ENCODE measurements around the gene DYNC1H1. TPM values are rescaled to one million over a fixed set of nuclear protein-coding genes. Genes with fewer than 3 reads are reported as not detected.

DYNC1H1 gene
- total and polyA plus RNA-seq, 2 donors: 195 to 377 TPM

DNA sequence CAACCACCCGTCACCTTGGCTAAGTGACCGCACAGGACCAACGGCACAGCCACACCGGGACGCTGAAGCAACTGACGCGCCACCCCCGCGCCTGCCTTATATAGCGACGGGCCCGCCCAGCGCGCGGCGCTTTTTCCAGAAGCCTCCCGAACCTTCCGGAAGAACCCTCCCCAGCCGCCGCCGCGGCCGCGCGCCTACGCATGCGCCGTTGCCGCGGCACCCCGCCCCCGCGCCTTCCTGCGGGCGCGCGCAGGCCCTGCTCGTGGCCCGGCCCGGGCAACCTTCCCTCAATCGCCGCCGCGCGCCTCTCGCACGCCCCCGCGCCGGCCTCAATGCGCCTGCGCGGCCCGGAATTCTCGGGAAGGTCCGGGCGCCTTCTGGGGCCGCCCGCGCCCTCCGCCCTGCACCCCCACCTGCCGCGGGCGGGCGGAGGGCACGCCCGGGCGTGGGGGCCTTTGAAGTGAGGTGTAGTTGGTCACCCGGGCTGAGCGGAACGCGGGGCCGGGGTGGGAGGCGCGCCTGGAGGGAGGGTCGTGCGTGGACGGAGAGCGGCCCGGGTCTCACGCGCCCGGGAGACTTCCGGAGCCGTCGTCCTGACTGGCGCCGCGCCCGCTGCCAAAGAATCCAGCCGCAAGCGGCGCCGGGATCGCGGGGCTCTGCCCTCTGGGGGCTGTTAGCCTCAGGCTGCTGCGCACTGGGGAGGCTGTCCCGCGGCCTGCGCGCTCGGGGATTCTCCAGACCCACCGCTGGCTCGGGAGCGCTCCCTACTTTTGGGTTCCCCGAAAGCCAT, 122.8 kb downstream of the DYNC1H1 start, which contains the start of gene HSP90AA1:
HSP90AA1 (minus strand) TSS at position 73 of the 790 bp plus-strand sequence. CDS start 666 bp downstream, outside the sequence.
- Histone ChIP-seq H3K36me3 (ENCODE audit: insufficient read depth) (peaks cover 12% of the 10 kb centered on the region), H3K4me3 (ENCODE audit: low read depth, low read length) (peak within 1 kb of the TSS; percentile 98), H3K4me1 (ENCODE audit: insufficient read depth) (peaks cover 2% of the 10 kb centered on the region), H3K27ac (ENCODE audit: low read depth) (peak within 1 kb of the TSS; percentile 99)
- peak; percentile 77 for DNase-seq (ENCODE audit: extremely low spot score)
- WGBS: under 1% methylated on average over 106 of the region's 106 CpGs

DNA sequence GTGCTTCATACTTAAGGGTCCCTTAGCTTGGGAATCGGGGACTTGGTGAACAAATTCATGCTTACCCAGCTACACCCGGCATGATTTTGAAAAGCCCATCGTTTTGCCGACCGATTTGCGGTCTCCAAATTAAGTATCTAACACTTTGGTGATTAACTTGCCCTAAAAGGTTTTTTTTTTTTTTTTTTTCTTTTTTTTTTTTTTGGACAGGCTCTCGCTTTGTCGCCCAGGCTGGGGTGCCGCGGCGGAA, 123.3 kb downstream of the DYNC1H1 start:
- Histone ChIP-seq H3K4me3 (ENCODE audit: low read depth, low read length) (peak overlapping the region; percentile 98), H3K4me1 (ENCODE audit: insufficient read depth) (peaks cover 2% of the 10 kb centered on the region), H3K36me3 (ENCODE audit: insufficient read depth) (peaks cover 10% of the 10 kb centered on the region), H3K27ac (ENCODE audit: low read depth) (peak overlapping the region; percentile 98)
- 4% methylated on average over 11 of the region's 11 CpGs for WGBS
- no peak for DNase-seq (ENCODE audit: extremely low spot score)

DNA sequence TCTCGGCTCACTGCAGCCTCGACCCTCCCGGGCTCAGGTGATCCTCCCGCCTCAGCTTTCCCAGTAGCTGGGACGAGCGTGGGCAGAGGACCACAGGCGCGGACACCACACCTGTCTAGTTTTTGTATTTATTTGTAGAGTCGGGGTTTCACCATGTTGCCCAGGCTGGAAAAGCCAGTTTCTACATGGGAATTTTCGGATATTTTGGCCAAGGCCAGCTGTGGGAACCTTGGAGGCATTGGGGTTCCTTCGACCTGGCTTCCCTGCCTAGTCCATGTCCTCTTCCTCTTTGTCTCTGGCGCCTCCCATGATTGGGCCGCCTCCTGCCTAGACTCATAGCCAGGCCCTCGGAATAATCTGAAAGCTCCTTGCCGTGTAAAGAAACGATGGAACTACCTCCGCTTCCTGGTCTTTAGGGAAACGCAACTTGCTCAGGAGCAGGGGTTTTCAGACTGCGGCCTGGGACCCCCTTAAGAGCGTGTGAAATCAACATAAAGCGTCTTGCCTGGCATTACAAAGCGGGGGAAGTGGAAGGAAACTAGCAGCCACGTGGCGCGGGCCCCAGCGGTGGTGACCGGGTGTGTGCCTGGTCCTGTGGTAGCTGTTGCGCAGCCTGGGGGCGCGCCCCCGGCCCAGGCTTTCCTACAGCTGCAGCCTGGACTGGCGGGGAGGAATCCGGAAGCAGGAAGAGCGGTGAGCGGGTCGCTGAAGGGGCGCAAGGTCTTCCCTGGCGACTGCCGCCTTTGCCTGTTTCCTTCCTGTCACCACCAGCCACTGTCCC, 123.8 kb downstream of the DYNC1H1 start:
- 40% methylated on average over 39 of the region's 39 CpGs for WGBS
- Histone ChIP-seq H3K27ac (ENCODE audit: low read depth) (no peak overlapping the region), H3K4me1 (ENCODE audit: insufficient read depth) (peaks cover 2% of the 10 kb centered on the region), H3K36me3 (ENCODE audit: insufficient read depth) (peaks cover 7% of the 10 kb centered on the region), H3K4me3 (ENCODE audit: low read depth, low read length) (peak overlapping the region; percentile 98)
- DNase-seq (ENCODE audit: extremely low spot score): no peak

DNA sequence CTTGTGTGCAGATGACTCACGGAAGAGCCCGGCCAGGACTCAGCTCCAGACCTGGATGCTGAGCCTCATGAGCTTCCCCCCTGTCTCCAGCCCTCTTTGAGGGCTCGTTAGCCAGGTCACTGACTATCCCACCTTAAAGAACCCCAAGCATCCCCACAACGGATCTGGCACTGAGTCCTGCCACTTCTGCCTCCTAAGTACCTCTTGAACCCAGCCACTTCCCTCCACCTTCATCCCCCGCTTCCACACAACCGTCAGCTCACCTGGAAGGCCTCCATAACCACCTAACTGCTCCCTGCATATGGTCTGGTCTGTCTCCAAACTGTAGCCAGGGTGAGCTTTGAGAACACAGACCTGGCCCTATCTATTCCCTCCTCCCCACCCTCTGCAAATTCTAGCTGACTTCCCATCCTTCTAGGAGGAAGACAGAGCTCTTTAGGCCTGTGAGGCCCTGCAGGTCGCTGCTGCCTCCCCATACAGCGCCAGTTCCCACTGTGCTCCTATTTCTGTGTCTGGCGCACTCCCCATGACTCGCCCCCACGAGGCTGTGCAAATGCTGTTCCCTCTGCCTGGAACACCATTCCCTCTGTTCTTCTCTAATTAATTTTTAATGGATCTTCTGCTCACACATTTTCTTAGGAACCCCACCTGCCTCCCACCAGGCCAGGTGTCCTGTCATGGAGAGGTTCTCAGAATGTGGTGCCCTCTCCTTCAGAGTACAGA, 125.4 kb downstream of the DYNC1H1 start:
- H3K4me1 ChIP-seq (ENCODE audit: insufficient read depth): no peaks in the 10 kb centered on the region
- H3K4me3 ChIP-seq (ENCODE audit: low read depth, low read length): no peak overlapping the region
- no peaks in the 10 kb centered on the region for H3K36me3 ChIP-seq (ENCODE audit: insufficient read depth)
- WGBS: 90% methylated on average over 11 of the region's 11 CpGs
- DNase-seq (ENCODE audit: extremely low spot score): no peak
- H3K27ac ChIP-seq (ENCODE audit: low read depth): no peak overlapping the region

- no peak for DNase-seq (ENCODE audit: extremely low spot score)
- no peak overlapping the region for H3K27ac ChIP-seq (ENCODE audit: low read depth)
- H3K4me3 ChIP-seq (ENCODE audit: low read depth, low read length): no peak overlapping the region
- WGBS: 81% methylated on average over 3 of the region's 3 CpGs
- H3K36me3 ChIP-seq (ENCODE audit: insufficient read depth): no peaks in the 10 kb centered on the region
- H3K4me1 ChIP-seq (ENCODE audit: insufficient read depth): no peaks in the 10 kb centered on the region
These were observed 126.3 kb downstream of the DYNC1H1 start for GRCh38 chr14:102090713-102091112.

- Histone ChIP-seq H3K27ac (ENCODE audit: low read depth) (no peak overlapping the region), H3K36me3 (ENCODE audit: insufficient read depth) (no peaks in the 10 kb centered on the region), H3K4me3 (ENCODE audit: low read depth, low read length) (no peak overlapping the region), H3K4me1 (ENCODE audit: insufficient read depth) (no peaks in the 10 kb centered on the region)
- 91% methylated on average over 10 of the region's 10 CpGs for WGBS
- no peak for DNase-seq (ENCODE audit: extremely low spot score)
These were observed 128.4 kb downstream of the DYNC1H1 start for GRCh38 chr14:102092806-102093205.

DNA sequence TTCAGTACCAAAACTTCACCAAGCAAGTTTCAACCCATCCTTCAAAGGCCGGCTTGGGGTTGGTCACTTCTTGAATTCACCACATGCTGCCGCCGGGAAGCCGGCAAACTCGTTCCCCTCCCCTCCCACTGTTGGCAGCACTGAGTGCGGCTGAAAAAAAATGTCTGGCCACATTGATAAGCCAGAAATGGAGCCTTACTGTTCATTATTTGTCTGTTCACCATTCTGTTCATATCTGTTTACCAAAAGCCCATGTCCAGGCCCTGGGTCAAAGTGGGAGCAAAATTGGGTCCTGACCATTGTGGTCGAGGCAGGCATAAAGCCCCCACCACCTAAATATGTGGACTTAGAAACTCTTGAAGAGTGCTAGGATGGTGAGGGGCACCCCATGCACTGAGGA, 129.7 kb downstream of the DYNC1H1 start:
- no peak for DNase-seq (ENCODE audit: extremely low spot score)
- no peaks in the 10 kb centered on the region for H3K4me1 ChIP-seq (ENCODE audit: insufficient read depth)
- 50% methylated on average over 7 of the region's 7 CpGs for WGBS

DNA sequence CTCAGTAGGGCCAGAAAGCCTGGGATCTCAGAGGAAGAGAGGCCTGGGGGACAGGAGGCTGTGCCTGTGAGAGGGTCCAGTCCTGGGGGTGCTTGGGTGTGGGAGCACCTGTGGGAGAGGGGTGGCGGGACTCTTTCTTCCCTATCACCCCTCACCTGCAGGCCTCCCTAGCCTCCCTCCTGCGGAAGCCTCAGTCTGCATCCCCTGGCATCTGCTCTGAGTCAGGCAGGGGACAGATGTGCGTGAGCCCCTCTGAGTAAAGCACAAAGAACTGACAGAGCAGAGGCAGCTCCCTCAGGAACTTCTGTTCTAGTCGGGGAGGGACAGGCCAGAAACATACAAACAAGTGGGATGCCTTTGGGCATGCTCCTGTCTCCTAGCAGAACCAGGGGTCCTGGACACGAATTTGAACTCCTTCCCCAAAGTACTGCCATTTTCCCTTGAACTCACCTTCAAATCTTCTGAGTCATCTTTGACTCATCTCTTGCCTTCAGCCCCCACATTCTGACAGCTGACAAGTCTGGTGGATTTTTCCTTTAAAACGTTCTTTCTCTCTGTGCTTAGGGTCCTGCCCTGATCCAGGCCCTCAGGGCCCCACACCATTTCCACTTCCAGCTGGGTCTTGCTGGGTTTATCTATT, 131.0 kb downstream of the DYNC1H1 start:
- H3K4me1 ChIP-seq (ENCODE audit: insufficient read depth): no peaks in the 10 kb centered on the region
- 84% methylated on average over 6 of the region's 6 CpGs for WGBS
- H3K4me3 ChIP-seq (ENCODE audit: low read depth, low read length): no peak overlapping the region
- no peak for DNase-seq (ENCODE audit: extremely low spot score)
- no peak overlapping the region for H3K27ac ChIP-seq (ENCODE audit: low read depth)
- no peaks in the 10 kb centered on the region for H3K36me3 ChIP-seq (ENCODE audit: insufficient read depth)

More for the DNA sequence above, 129.7 kb downstream of the DYNC1H1 start:
- H3K4me3 ChIP-seq (ENCODE audit: low read depth, low read length): no peak overlapping the region
- H3K36me3 ChIP-seq (ENCODE audit: insufficient read depth): no peaks in the 10 kb centered on the region
- H3K27ac ChIP-seq (ENCODE audit: low read depth): no peak overlapping the region

GRCh38 chr14:102095871-102096568, 131.6 kb downstream of the DYNC1H1 start:
- Histone ChIP-seq H3K36me3 (ENCODE audit: insufficient read depth) (no peaks in the 10 kb centered on the region), H3K27ac (ENCODE audit: low read depth) (no peak overlapping the region), H3K4me3 (ENCODE audit: low read depth, low read length) (no peak overlapping the region), H3K4me1 (ENCODE audit: insufficient read depth) (no peaks in the 10 kb centered on the region)
- no peak for DNase-seq (ENCODE audit: extremely low spot score)
- 46% methylated on average over 8 of the region's 8 CpGs for WGBS

DNA sequence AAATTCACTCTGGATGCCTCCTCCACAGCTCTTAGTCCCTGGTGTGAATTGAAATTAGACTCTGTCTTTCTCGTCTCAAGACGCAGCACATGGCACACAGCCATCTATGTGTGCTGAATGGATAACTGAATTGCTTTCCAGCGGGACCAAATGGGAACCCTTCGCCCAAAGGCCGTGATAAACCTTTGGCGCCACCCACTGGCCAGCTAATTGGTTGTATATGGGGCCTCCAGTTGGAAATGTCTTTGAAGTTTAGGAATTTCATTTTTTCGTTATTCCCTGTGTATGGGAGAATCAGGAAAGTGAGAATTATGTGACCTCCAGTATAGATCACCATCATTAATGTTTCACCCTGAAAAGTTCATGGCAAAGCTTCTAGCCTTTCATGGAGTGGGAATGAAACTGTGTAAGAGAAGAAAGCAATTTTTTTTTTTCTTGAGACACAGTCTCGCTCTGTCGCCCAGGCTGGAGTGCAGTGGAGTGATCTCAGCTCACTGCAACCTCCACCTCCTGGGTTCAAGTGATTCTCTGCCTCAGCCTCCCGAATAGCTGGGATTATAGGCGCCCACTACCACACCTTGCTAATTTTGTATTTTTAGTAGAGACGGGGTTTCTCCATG, 132.3 kb downstream of the DYNC1H1 start:
- Histone ChIP-seq H3K4me3 (ENCODE audit: low read depth, low read length) (no peak overlapping the region), H3K4me1 (ENCODE audit: insufficient read depth) (no peaks in the 10 kb centered on the region), H3K36me3 (ENCODE audit: insufficient read depth) (no peaks in the 10 kb centered on the region), H3K27ac (ENCODE audit: low read depth) (no peak overlapping the region)
- 32% methylated on average over 12 of the region's 12 CpGs for WGBS
- DNase-seq (ENCODE audit: extremely low spot score): peak; percentile 77

GRCh38 chr14:102097441-102098135, 133.2 kb downstream of the DYNC1H1 start:
- no peak overlapping the region for H3K27ac ChIP-seq (ENCODE audit: low read depth)
- H3K36me3 ChIP-seq (ENCODE audit: insufficient read depth): no peaks in the 10 kb centered on the region
- H3K4me1 ChIP-seq (ENCODE audit: insufficient read depth): no peaks in the 10 kb centered on the region
- DNase-seq (ENCODE audit: extremely low spot score): peak; percentile 31
- 69% methylated on average over 7 of the region's 7 CpGs for WGBS
- H3K4me3 ChIP-seq (ENCODE audit: low read depth, low read length): no peak overlapping the region

DNA sequence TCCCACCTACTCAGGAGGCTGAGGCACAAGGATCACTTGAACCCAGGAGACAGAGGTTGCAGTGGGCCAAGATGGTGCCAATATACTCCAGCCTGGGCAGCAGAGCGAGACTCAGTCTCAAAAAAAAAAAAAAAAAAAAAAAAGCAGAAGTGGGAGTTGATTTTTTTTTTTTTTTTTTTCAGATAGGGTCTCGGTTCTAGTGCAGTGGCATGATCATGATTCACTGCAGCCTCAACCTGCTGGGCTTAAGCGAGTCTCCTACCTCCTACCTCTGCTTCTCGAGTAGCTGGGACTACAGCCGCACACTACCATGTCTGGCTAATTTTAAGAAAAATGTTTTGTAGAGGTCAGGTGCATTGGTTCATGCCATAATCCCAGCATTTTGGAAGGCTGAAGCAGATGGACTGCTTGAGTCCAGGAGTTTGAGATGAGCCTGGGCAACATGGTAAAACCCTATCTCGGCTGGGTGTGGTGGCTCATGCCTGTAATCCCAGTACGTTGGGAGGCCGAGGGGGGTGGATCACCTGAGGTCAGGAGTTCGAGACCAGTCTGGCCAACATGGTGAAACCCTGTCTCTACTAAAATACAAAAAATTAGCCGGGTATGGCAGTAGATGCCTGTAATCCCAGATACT, 138.8 kb downstream of the DYNC1H1 start:
- H3K36me3 ChIP-seq (ENCODE audit: insufficient read depth): no peaks in the 10 kb centered on the region
- no peak for DNase-seq (ENCODE audit: extremely low spot score)
- 89% methylated on average over 10 of the region's 10 CpGs for WGBS
- no peak overlapping the region for H3K27ac ChIP-seq (ENCODE audit: low read depth)
- H3K4me3 ChIP-seq (ENCODE audit: low read depth, low read length): no peak overlapping the region
- no peaks in the 10 kb centered on the region for H3K4me1 ChIP-seq (ENCODE audit: insufficient read depth)
